HG03354 (cell line): ENCODE results near the gene RNF223.
"Not testable (repeated sequence)": the region's sequence is repeated elsewhere in the genome, so short reads cannot be mapped to it uniquely, and the experiment has no call there.

ENCODE experiments used
- ATAC-seq: cut with Tn5 transposase; IDR thresholded peaks from one replicate; pipeline ENCODE4 v1.9.1; 2021; ENCODE audit warnings: mild to moderate bottlenecking; ENCODE audit not compliant: unreplicated experiment, poor library complexity, severe bottlenecking

The RNF223 gene

GRCh38 chr1:1037366-1038327, 36.5 kb downstream of the RNF223 start:
- ATAC-seq, result no peak

DNA sequence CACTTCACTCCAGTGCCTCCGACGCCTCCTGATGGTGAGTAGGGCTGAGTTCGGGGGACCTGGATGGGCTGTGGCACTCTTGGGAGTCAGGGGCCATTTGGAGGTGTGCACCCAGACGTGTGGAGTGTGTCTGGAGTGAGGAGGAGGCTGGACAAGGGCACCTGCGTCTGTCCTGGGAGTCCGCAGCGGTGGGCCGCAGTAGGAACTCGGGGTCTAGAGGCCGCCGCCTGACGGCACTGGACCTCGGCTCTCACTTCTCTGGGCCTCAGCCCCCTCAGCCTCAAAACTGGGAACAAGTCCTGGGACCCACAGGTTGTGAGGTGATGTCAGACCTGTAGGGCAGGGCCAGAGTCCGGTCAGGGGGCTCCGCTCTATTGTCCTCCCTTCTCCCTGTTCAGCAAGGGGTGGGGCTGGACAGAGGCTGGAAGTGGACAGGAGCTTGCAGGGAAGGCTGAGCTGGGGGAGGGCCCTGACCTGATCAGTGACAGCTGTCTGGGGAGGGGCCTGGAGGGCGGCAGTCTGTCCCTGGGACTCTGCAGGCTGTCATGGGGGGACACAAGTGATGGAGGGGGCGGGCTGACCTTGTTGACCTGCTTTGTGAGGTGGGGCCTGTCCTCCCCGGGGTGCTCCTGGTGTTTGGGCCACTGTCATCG, 38.7 kb downstream of the RNF223 start:
- ATAC-seq, result no peak

DNA sequence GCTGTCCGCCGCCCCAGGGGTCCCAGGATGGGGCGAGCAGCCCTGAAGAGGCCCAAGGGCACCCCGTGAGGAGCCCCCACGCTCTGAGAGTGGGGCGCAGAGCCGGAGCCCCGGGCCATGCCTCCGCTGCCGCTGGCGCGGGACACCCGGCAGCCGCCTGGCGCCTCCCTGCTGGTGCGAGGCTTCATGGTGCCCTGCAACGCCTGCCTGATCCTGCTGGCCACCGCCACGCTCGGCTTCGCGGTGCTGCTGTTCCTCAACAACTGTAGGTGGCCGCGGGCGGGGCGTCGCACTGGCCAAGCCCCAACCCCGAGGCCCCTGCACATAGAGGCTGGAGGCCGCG, 39.7 kb downstream of the RNF223 start:
- no peak for ATAC-seq

- ATAC-seq, result no peak
Measured at GRCh38 chr1:1033731-1034438, 40.2 kb downstream of the RNF223 start.

GRCh38 chr1:1033009-1033587, 41.0 kb downstream of the RNF223 start:
- ATAC-seq, result peak; percentile 85

DNA sequence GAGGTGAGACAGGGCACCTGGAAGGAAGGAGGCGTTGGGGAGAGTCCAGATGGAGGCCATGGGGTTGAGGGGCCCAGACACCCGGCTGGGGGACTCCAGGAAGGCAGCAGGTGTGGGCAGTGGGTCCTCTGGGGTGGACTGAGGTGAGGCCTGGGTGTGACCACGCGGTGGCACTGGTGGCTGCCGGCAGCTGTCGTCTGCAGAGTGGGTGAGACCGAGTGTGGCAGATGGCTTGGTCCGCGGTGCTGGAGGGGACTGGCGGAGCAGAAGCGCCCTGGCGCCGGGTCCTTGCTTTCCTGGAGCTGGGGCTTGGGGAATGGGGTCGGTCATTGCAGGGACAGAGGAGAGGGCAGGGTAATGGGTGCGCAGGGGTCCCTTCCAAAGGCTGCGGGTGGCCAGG, 41.7 kb downstream of the RNF223 start:
- ATAC-seq, result no peak

DNA sequence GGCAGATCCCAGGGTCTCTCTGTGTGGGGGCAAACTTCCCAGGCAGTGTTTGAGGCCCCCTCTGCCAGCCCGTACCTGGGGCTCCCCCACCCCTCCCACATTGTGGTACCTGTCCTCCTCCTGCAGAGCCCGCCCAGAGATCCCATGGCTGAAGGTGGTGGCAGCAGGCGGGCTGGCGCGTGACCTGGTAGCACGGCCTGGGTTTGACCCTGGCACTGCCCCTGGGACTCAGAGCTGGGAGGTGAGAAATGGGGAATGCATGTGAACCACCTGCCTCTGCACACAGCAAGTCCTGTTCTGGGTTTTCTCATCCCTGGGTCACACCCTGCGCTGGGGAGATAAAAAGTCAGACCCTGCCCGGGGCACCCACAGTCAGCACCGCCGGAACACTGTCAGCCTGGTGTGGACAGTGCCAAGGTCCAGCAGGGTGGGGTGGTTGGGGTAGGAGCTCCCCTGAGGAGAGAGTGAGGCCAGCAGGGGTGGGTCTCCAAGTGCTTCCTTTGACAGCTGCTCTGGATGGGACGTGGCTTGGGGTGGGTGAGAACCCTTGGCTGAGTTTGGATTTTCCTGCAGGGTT, 42.4 kb downstream of the RNF223 start:
- ATAC-seq, result no peak

DNA sequence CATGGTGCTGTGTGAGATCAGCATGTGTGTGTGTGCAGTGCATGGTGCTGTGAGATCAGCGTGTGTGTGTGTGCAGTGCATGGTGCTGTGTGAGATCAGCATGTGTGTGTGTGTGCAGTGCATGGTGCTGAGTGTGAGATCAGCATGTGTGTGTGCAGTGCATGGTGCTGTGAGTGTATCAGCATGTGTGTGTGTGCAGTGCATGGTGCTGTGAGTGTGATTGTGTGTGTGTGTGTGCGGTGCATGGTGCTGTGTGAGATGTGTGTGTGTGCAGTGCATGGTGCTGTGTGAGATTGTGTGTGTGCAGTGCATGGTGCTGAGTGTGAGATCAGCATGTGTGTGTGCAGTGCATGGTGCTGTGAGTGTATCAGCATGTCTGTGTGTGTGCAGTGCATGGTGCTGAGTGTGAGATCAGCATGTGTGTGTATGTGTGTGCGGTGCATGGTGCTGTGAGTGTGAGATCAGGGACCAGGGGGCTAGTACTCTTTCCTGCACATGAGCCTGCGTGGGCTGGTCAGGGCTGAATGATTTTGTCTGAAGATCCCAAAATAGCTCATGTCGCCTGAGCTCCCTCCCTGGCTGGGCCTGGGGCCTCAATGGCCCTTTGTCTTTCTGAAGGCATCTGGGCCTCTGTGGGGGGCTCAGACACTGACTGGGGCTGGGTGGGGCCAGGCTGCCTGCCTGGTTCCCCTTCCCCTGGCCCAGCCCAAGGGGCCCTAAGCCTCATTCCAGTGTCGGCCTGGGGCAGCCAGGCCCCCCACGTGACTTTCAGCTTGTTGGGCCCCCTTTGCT, 43.0 kb downstream of the RNF223 start:
- ATAC-seq, result not testable (repeated sequence)

DNA sequence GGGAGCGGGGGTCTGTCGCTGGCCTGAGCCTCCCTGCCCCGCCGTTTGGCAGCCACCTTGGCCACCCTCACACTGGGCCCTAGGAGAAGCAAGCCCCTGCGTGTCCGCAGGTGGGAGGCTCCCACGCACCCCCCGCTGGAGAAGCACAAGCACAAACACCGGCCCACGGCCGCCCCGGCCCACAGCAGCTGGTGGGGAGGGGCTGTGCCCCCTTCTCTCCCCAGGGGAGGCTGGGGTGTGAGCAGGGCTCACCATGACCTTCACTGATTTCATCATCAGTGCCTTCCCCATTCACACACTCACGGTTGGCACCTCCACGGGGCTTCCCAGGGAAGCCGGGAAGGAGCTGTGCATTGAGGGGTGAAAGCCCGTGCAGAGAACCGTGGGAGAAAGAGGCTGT, 46.3 kb downstream of the RNF223 start:
- ATAC-seq, result no peak

DNA sequence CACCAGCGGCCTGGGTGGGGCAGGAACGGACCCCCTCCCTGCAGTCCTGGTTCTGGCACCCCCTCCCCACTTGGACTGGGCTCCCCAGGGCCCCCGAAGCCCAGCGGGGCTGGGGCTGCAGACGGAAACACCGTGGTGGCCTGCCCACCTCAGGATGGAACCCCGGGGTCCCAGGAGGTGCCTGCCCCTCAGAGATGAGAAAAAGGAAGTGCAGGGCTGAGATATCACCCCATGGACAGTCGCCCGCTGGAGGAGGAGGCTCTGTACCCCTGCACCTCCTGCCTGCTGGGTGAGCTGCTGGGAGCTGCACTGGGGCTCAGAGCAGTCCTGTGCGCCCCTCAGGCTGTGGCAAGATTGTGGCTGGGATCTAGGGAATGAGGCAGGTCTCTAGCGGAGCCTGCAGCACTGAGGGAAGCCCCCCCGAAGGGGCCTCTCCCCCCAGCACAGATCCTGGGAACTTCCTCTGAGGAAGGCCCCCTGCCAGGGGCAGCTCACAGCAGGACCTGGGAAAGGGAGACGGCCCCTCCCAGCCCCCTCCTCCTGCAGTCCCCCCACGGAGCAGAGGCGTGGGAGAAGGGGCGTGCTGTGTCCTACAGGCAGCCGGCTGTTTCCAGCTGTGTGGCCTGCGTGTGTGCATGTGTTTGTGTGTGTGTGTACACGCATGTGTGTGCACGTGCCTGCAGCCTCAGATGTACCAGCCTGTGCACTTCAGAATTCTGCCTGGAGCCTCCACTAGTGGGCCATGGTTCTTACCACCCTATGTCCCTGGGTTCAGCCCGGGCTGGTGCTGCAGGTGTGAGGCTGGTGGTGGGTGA, 47.3 kb downstream of the RNF223 start:
- no peak for ATAC-seq

DNA sequence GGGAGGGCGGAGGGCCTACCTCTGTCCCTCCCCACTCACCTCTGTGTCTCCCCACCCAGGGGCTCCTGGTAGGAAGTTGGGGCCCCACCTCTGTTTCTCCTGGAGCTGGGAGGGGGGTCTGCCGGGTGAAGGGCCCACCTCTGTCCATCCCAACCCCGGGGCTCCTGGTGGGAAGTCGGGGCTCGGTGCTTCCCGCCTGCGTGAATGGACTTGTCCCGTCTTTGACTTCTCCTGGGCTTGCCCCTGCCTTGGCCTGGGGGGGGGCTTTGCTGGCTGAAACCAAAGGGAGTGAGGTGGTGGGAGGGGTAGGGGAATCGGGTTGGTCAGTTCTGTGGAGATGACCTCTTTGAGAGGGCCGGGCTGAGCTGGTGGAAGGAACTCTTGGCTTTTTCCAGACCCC, 48.4 kb downstream of the RNF223 start:
- ATAC-seq, result no peak

DNA sequence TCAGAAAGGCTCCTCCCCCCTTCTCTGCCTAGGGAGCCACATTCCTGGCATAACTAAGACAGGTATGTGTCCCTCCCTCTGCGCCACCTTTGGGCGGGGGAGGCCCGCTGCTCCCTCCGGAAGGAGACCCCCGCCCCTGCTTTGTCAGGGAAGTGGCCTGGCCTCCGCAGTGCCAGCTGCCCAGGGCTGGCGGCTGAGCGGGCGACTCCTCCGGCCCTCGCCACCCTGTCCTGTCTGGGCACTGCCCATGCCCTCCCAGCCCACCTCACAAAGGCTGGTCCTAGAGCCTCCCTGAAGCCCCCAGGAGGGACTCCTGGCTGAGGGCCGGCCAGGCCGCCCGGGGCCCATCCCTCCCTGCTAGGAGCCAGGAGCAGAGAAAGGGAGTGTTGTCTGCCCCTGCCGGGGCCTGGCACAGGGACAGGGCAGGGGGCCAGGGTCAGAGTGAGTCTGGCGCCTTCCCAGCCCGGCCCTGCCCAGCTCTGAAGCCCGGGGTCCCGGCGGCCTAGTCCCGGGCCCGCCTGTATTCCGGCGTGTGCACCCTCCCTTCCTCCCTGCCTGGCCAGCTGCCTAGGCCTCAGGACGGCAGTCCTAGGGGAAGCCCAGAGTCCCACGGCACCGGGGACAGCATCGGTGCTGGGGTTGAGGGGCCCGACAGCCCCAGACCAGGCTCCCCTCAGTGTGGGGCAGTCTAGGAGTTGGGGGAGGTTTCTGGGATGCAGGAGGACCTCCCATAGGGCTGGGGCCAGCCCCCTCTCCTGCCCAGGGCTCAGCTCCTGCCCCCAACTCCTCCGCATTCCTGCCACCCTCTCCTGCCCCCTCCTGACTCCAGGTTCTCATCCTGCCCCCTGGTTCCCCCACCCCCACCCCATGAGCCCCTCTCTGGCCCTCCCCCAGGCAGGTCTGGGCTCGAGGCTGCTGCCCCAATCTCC, 49.1 kb downstream of the RNF223 start:
- ATAC-seq, result no peak

- ATAC-seq, result no peak
Measured at GRCh38 chr1:1024149-1024770, 49.8 kb downstream of the RNF223 start.

- no peak for ATAC-seq
Measured at GRCh38 chr1:1023700-1024099, 50.4 kb downstream of the RNF223 start.

DNA sequence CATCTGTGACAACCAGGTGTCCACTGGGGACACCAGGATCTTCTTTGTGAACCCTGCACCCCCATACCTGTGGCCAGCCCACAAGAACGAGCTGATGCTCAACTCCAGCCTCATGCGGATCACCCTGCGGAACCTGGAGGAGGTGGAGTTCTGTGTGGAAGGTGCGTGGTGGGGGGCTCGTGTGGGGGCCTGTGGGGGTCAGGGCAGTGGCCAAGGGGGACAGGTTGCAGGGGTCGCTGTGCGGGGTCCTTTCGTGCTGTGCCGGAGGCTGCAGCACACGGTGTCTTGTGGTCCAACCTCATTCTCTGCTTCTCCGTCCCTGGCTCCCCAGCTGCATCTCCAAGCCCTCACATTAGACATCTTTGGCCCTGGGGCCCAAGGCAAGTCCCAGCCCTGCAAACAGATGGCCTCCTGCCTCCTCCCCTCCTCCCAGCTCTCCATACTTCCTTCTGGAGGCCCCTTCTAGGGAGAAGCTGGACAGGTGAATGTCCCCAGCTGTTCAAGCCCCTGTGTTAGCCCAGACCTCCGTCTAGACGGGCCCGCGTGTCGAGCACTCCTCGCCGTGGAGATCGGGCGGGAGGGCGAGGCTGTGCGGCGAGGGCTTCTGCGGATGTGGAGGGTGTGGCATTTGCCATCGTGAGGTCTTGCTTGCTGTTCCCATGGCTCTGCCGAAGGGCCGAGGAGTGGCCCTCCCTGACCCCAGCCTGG, 51.6 kb downstream of the RNF223 start:
- no peak for ATAC-seq

GRCh38 chr1:1021920-1022259, 52.2 kb downstream of the RNF223 start:
- ATAC-seq, result no peak
